GM23248 (cell line): ENCODE measurements around the gene GSG1L2. TPM values are rescaled to one million over a fixed set of nuclear protein-coding genes. Genes with fewer than 3 reads are reported as not detected.

Source experiments
- DNase-seq: peaks from one replicate; pipeline ENCODE4 v3.0.0-alpha.2; 2015
- H2AFZ ChIP-seq: fragments of 200-600 bp; sonication (generic); 2 replicates; pipeline ENCODE4 v1.6.1; 2016; ENCODE audit warnings: antibody characterized with exemption
- H3F3A ChIP-seq: fragments of 200-600 bp; sonication (generic); 2 replicates; pipeline ENCODE4 v1.6.1; 2016; ENCODE audit warnings: mild to moderate bottlenecking, antibody characterized with exemption, mixed run types; ENCODE audit not compliant: insufficient read depth
- H3K27ac ChIP-seq: fragments of 200-600 bp; sonication (generic); 2 replicates; pipeline ENCODE4 v1.5.1; 2016; ENCODE audit warnings: mild to moderate bottlenecking
- H3K27me3 ChIP-seq: fragments of 200-600 bp; sonication (generic); replicated peaks from 2 replicates; pipeline ENCODE4 v1.6.1; 2016; ENCODE audit warnings: mild to moderate bottlenecking; ENCODE audit not compliant: insufficient read depth
- H3K36me3 ChIP-seq: fragments of 200-600 bp; sonication (generic); 2 replicates; pipeline ENCODE4 v1.6.1; 2016; ENCODE audit warnings: low read depth, mild to moderate bottlenecking
- H3K4me1 ChIP-seq: fragments of 200-600 bp; sonication (generic); 2 replicates; pipeline ENCODE4 v1.6.1; 2016; ENCODE audit warnings: mild to moderate bottlenecking; ENCODE audit not compliant: insufficient read depth
- H3K4me2 ChIP-seq: fragments of 200-600 bp; sonication (generic); one replicate; pipeline ENCODE4 v1.6.1; 2016; ENCODE audit warnings: mild to moderate bottlenecking; ENCODE audit not compliant: unreplicated experiment
- H3K4me3 ChIP-seq: fragments of 200-600 bp; sonication (generic); 2 replicates; pipeline ENCODE4 v1.5.1; 2016; ENCODE audit warnings: mild to moderate bottlenecking
- H3K79me2 ChIP-seq: fragments of 200-600 bp; sonication (generic); 2 replicates; pipeline ENCODE4 v1.6.1; 2016; ENCODE audit warnings: mild to moderate bottlenecking; ENCODE audit not compliant: insufficient read depth
- H3K9ac ChIP-seq: fragments of 200-600 bp; sonication (generic); 2 replicates; pipeline ENCODE4 v1.6.1; 2016; ENCODE audit warnings: mild to moderate bottlenecking
- H3K9me2 ChIP-seq: fragments of 200-600 bp; sonication (generic); 2 replicates; pipeline ENCODE4 v1.6.1; 2016; ENCODE audit warnings: mixed run types, mild to moderate bottlenecking, moderate library complexity; ENCODE audit not compliant: insufficient read depth
- H3K9me3 ChIP-seq: fragments of 200-600 bp; sonication (generic); one replicate; pipeline ENCODE4 v1.6.1; 2017; ENCODE audit warnings: low read depth
- H4K20me1 ChIP-seq: fragments of 200-600 bp; sonication (generic); 2 replicates; pipeline ENCODE4 v1.6.0; 2016; ENCODE audit not compliant: insufficient read depth
- EZH2 ChIP-seq: fragments of 200-600 bp; sonication (generic); IDR thresholded peaks from 2 replicates; pipeline ENCODE4 v1.6.1; 2018; ENCODE audit warnings: antibody characterized with exemption, mild to moderate bottlenecking; ENCODE audit not compliant: insufficient read depth, poor library complexity, severe bottlenecking
- EZH2phosphoT487 ChIP-seq: fragments of 200-600 bp; sonication (generic); IDR thresholded peaks from 2 replicates; pipeline ENCODE4 v1.6.1; 2018; ENCODE audit warnings: antibody characterized with exemption, moderate library complexity, mild to moderate bottlenecking, low read depth; ENCODE audit not compliant: insufficient read depth
- WGBS, 2 experiments: methylation state at CpG; one replicate each; pipeline ENCODE4 v1.1.6; 2015 to 2017; ENCODE audit warnings: low lambda C conversion rate in 2 of 2, low coverage in 1 of 2; ENCODE audit errors: missing lambda C conversion rate in 2 of 2; 5-methylcytosine and 5-hydroxymethylcytosine counted together
- in situ Hi-C: fragments of 300-500 bp; cut with MboI; formaldehyde crosslinking; loops from 2 replicates; pipeline ENCODE4 v1.15.0; 2020
- polyA plus RNA-seq: library from polyadenylated mRNA; unstranded; fragments of >200 nt; fragmentation: Nextera tagmentation; extraction: Ambion mirVana; gene quantifications from 2 replicates; pipeline ENCODE4 v1.2.1, GENCODE V29; 2016
- total RNA-seq: library from RNA; depleted of rRNA; stranded (reverse); fragments of >200 nt; shearing (Covaris generic); gene quantifications from 2 replicates; pipeline ENCODE4 v1.2.3, GENCODE V29; 2014

Gene GSG1L2
- total and polyA plus RNA-seq, 2 experiments from 2014 or later = not detected

GRCh38 chr17:9839433-9839832, 17.6 kb upstream of the GSG1L2 start:
- in situ Hi-C loops = no loop called here
- Histone ChIP-seq H3K27me3 (no peaks in the 10 kb centered on the region), H3K4me2 (no peak overlapping the region), H3K4me3 (no peak overlapping the region), H3K36me3 (no peaks in the 10 kb centered on the region), H3K4me1 (peaks cover 36% of the 10 kb centered on the region), H2AFZ (no peak overlapping the region), H3K79me2 (no peaks in the 10 kb centered on the region), H3K9me3 (no peaks in the 10 kb centered on the region), H3F3A (no peaks in the 10 kb centered on the region), H4K20me1 (no peaks in the 10 kb centered on the region), H3K9ac (no peak overlapping the region), H3K9me2 (no peaks in the 10 kb centered on the region), H3K27ac (no peak overlapping the region)
- peak; percentile 12 for DNase-seq
- TF ChIP-seq EZH2 = no peak
- 65 to 75% methylated on average over 4 of the region's 4 CpGs for WGBS, 2 experiments

- Histone ChIP-seq H3K27me3 (no peaks in the 10 kb centered on the region), H3K4me2 (peak overlapping the region; percentile 38), H3K27ac (peak overlapping the region; percentile 59), H4K20me1 (no peaks in the 10 kb centered on the region), H2AFZ (peak overlapping the region; percentile 27; the same call in 1 of the 2 replicates), H3F3A (no peaks in the 10 kb centered on the region), H3K79me2 (no peaks in the 10 kb centered on the region), H3K9me2 (no peaks in the 10 kb centered on the region), H3K4me3 (no peak overlapping the region), H3K36me3 (no peaks in the 10 kb centered on the region), H3K9me3 (no peaks in the 10 kb centered on the region), H3K9ac (no peak overlapping the region), H3K4me1 (peaks cover 36% of the 10 kb centered on the region)
- DNase-seq = peak; percentile 86
- TF ChIP-seq EZH2 = no peak
- TF ChIP-seq EZH2phosphoT487 = no peak
- in situ Hi-C loops = no loop called here
- 17 to 20% methylated on average over 11 of the region's 11 CpGs for WGBS, 2 experiments
Observed at GRCh38 chr17:9837551-9838471, 15.9 kb upstream of the GSG1L2 start.

- Histone ChIP-seq H3K36me3 (no peaks in the 10 kb centered on the region), H3K9me3 (no peaks in the 10 kb centered on the region), H3K4me1 (peaks cover 26% of the 10 kb centered on the region), H3K27me3 (no peaks in the 10 kb centered on the region), H3K79me2 (no peaks in the 10 kb centered on the region), H3F3A (no peaks in the 10 kb centered on the region), H3K9ac (no peak overlapping the region), H3K4me2 (no peak overlapping the region), H3K4me3 (no peak overlapping the region), H3K9me2 (no peaks in the 10 kb centered on the region), H2AFZ (no peak overlapping the region), H3K27ac (no peak overlapping the region), H4K20me1 (no peaks in the 10 kb centered on the region)
- TF ChIP-seq EZH2 (no peak), EZH2phosphoT487 (no peak)
- in situ Hi-C loops = no loop called here
- 62 to 72% methylated on average over 4 of the region's 4 CpGs for WGBS, 2 experiments
- DNase-seq = no peak
Observed at GRCh38 chr17:9833922-9834321, 12.0 kb upstream of the GSG1L2 start.

- H2AFZ ChIP-seq = no peak overlapping the region
- H3K4me3 ChIP-seq = no peak overlapping the region
- H3K9me3 ChIP-seq = no peaks in the 10 kb centered on the region
- no peaks in the 10 kb centered on the region for H3K79me2 ChIP-seq
- H4K20me1 ChIP-seq = no peaks in the 10 kb centered on the region
- no peak for DNase-seq
- TF ChIP-seq EZH2phosphoT487 (no peak), EZH2 (no peak)
- H3K4me2 ChIP-seq = no peak overlapping the region
- in situ Hi-C loops = no loop called here
- no peaks in the 10 kb centered on the region for H3K36me3 ChIP-seq
- H3K27me3 ChIP-seq = no peaks in the 10 kb centered on the region
- no peaks in the 10 kb centered on the region for H3F3A ChIP-seq
- H3K27ac ChIP-seq = no peak overlapping the region
- peaks cover 2% of the 10 kb centered on the region for H3K4me1 ChIP-seq
- 76 to 83% methylated on average over 2 of the region's 2 CpGs for WGBS, 2 experiments
- no peak overlapping the region for H3K9ac ChIP-seq
- H3K9me2 ChIP-seq = no peaks in the 10 kb centered on the region
Observed at GRCh38 chr17:9830711-9831110, 8.8 kb upstream of the GSG1L2 start.
